HEK293 (cell line): ENCODE measurements around the gene SAMM50.

Experiments used
- CTCF ChIA-PET: fragments of 350-600 bp; formaldehyde crosslinking; extraction: SDS; loops from one replicate; lab custom pipeline; 2021; ENCODE audit warnings: antibody characterized with exemption; lab: Yijun Ruan, JAX
- POLR2A ChIA-PET: fragments of 300-600 bp; formaldehyde crosslinking; extraction: SDS; loops from one replicate; lab custom pipeline; 2020; ENCODE audit warnings: antibody characterized with exemption, inconsistent platforms; lab: Yijun Ruan, JAX
- H3K27ac ChIP-seq: fragments of 200-500 bp; sonication (Bioruptor generic); 2 replicates; pipeline ENCODE4 v1.5.1; 2014; ENCODE audit warnings: low read depth, low read length, control low read depth, inconsistent platforms; ENCODE audit errors: extremely low read depth
- H3K36me3 ChIP-seq, 2 experiments: fragments of 200-500 bp in 1 of 2; sonication (Bioruptor generic) in 1 of 2; 1 replicate in 1 of 2; 2 replicates in 1 of 2; pipeline ENCODE4 v1.5.1; 2014 to 2017; ENCODE audit warnings: inconsistent platforms in 2 of 2, low read length in 2 of 2; ENCODE audit not compliant: control insufficient read depth in 2 of 2, insufficient read depth in 1 of 2
- H3K4me1 ChIP-seq: fragments of 200-500 bp; sonication (Bioruptor generic); 2 replicates; pipeline ENCODE4 v1.5.1; 2014; ENCODE audit warnings: mild to moderate bottlenecking, low read length, inconsistent platforms; ENCODE audit not compliant: control insufficient read depth, insufficient read depth
- H3K4me3 ChIP-seq: 2 replicates; pipeline ENCODE4 v1.5.1; 2011; ENCODE audit warnings: low read depth, mild to moderate bottlenecking, control low read depth, low read length, moderate library complexity
- H3K9me3 ChIP-seq: fragments of 200-500 bp; sonication (Bioruptor generic); 2 replicates; pipeline ENCODE4 v1.5.1; 2014; ENCODE audit warnings: low read depth, low read length, inconsistent platforms; ENCODE audit not compliant: control insufficient read depth, insufficient read depth
- AEBP2 ChIP-seq: fragments of 450-650 bp; formaldehyde crosslinking; IDR thresholded peaks from 2 replicates; pipeline ENCODE4 v1.5.1; 2016; ENCODE audit warnings: missing biosample characterization, missing genetic modification characterization, borderline replicate concordance
- BCL11B ChIP-seq: fragments of 450-650 bp; formaldehyde crosslinking; IDR thresholded peaks from 2 replicates; pipeline ENCODE4 v1.5.1; 2016; ENCODE audit warnings: low read depth, missing biosample characterization, missing genetic modification characterization
- BCL6B ChIP-seq: fragments of 450-650 bp; formaldehyde crosslinking; IDR thresholded peaks from 2 replicates; pipeline ENCODE4 v1.5.1; 2017; ENCODE audit warnings: missing biosample characterization, missing genetic modification characterization
- KLF1 ChIP-seq: fragments of 450-650 bp; formaldehyde crosslinking; IDR thresholded peaks from 2 replicates; pipeline ENCODE4 v1.5.1; 2016; ENCODE audit warnings: missing biosample characterization, missing genetic modification characterization
- KLF10 ChIP-seq: fragments of 450-650 bp; IDR thresholded peaks from 2 replicates; pipeline ENCODE4 v1.5.1; 2018; ENCODE audit warnings: missing biosample characterization, mild to moderate bottlenecking, missing genetic modification characterization
- SALL2 ChIP-seq: fragments of 450-650 bp; formaldehyde crosslinking; IDR thresholded peaks from 2 replicates; pipeline ENCODE4 v1.5.0; 2017; ENCODE audit warnings: missing biosample characterization, mild to moderate bottlenecking, missing genetic modification characterization, borderline replicate concordance
- SP3 ChIP-seq: fragments of 450-650 bp; formaldehyde crosslinking; IDR thresholded peaks from 2 replicates; pipeline ENCODE4 v1.5.1; 2016; ENCODE audit warnings: missing biosample characterization, missing genetic modification characterization
- ZBTB11 ChIP-seq: fragments of 450-650 bp; formaldehyde crosslinking; conservative IDR thresholded peaks from 2 replicates; pipeline ENCODE4 v1.5.1; 2016; ENCODE audit warnings: low read depth, missing biosample characterization, missing genetic modification characterization
- ZBTB21 ChIP-seq: fragments of 450-650 bp; formaldehyde crosslinking; IDR thresholded peaks from 2 replicates; pipeline ENCODE4 v1.5.1; 2017; ENCODE audit warnings: missing biosample characterization, missing genetic modification characterization
- ZBTB49 ChIP-seq: fragments of 450-650 bp; formaldehyde crosslinking; IDR thresholded peaks from 2 replicates; pipeline ENCODE4 v1.5.1; 2016; ENCODE audit warnings: missing biosample characterization, missing genetic modification characterization, low read depth
- ZNF2 ChIP-seq: fragments of 450-650 bp; formaldehyde crosslinking; IDR thresholded peaks from 2 replicates; pipeline ENCODE4 v1.5.1; 2016; ENCODE audit warnings: missing biosample characterization, missing genetic modification characterization
- ZNF223 ChIP-seq: fragments of 450-650 bp; formaldehyde crosslinking; IDR thresholded peaks from 2 replicates; pipeline ENCODE4 v1.5.1; 2016; ENCODE audit warnings: missing biosample characterization, missing genetic modification characterization
- ZNF311 ChIP-seq: fragments of 450-650 bp; formaldehyde crosslinking; IDR thresholded peaks from 2 replicates; pipeline ENCODE4 v1.5.1; 2017; ENCODE audit warnings: missing biosample characterization, missing genetic modification characterization, borderline replicate concordance
- ZNF341 ChIP-seq: fragments of 450-650 bp; formaldehyde crosslinking; IDR thresholded peaks from 2 replicates; pipeline ENCODE4; 2016; ENCODE audit warnings: low read depth, missing biosample characterization, missing genetic modification characterization
- ZNF350 ChIP-seq: fragments of 450-650 bp; formaldehyde crosslinking; IDR thresholded peaks from 2 replicates; pipeline ENCODE4 v1.5.0; 2017; ENCODE audit warnings: missing biosample characterization, mild to moderate bottlenecking, missing genetic modification characterization
- ZNF518A ChIP-seq: fragments of 450-650 bp; formaldehyde crosslinking; conservative IDR thresholded peaks from 2 replicates; pipeline ENCODE4 v1.5.1; 2016; ENCODE audit warnings: low read depth, missing biosample characterization, missing genetic modification characterization
- ZNF830 ChIP-seq: fragments of 450-650 bp; IDR thresholded peaks from 2 replicates; pipeline ENCODE4 v1.5.0; 2018; ENCODE audit warnings: missing biosample characterization, missing genetic modification characterization, low read depth, mild to moderate bottlenecking, moderate library complexity

The SAMM50 gene

GRCh38 chr22:43948836-43949406 lies 6.3 kb upstream of the SAMM50 start:
- H3K9me3 ChIP-seq: no peaks in the 10 kb centered on the region
- peaks cover 1% of the 10 kb centered on the region; the same call in 1 of the 2 replicates for H3K4me1 ChIP-seq
- H3K4me3 ChIP-seq: no peak overlapping the region
- ChIA-PET POLR2A (no interaction called here), CTCF (interaction anchor here (0.6 to 11.4 kb wide), 2 partner anchors 61 to 65 kb away, joined by 3 to 109 read pairs; no protein-coding TSS in a partner anchor)
- H3K36me3 ChIP-seq: no peaks in the 10 kb centered on the region; a peak in 1 of 3 replicates
- H3K27ac ChIP-seq: no peak overlapping the region
- no peak for TF ChIP-seq KLF1 (tag by site-specific recombination)

- H3K27ac ChIP-seq: no peak overlapping the region
- peaks cover 5% of the 10 kb centered on the region; the same call in 1 of the 2 replicates for H3K4me1 ChIP-seq
- CTCF ChIA-PET: no interaction called here
- H3K4me3 ChIP-seq: no peak overlapping the region
- POLR2A ChIA-PET: no interaction called here
- H3K36me3 ChIP-seq: no peaks in the 10 kb centered on the region; a peak in 1 of 3 replicates
- no peak for TF ChIP-seq ZBTB21
- TF ChIP-seq BCL11B (tag by site-specific recombination): no peak
- TF ChIP-seq AEBP2 (tag by site-specific recombination): no peak
- TF ChIP-seq ZNF830 (tag by site-specific recombination): no peak
- no peak for TF ChIP-seq BCL6B
- TF ChIP-seq ZNF2 (tag by site-specific recombination): no peak
- no peak for TF ChIP-seq ZNF223 (tag by site-specific recombination)
- no peaks in the 10 kb centered on the region for H3K9me3 ChIP-seq
Observed at GRCh38 chr22:43951391-43951790, 3.9 kb upstream of the SAMM50 start.

- H3K9me3 ChIP-seq: no peaks in the 10 kb centered on the region
- ChIA-PET CTCF (interaction anchor here (1.0 kb wide), 1 partner anchor 67 kb away, joined by 3 read pairs; no protein-coding TSS in a partner anchor), POLR2A (no interaction called here)
- peaks cover 5% of the 10 kb centered on the region; the same call in 1 of the 2 replicates for H3K4me1 ChIP-seq
- no peak overlapping the region for H3K27ac ChIP-seq
- H3K4me3 ChIP-seq: no peak overlapping the region
- H3K36me3 ChIP-seq: no peaks in the 10 kb centered on the region; a peak in 1 of 3 replicates
- TF ChIP-seq ZBTB11 (tag by site-specific recombination): no peak
- no peak for TF ChIP-seq SALL2 (tag by site-specific recombination)
- TF ChIP-seq ZNF350 (tag by site-specific recombination): no peak
- no peak for TF ChIP-seq ZNF518A
- no peak for TF ChIP-seq ZNF341 (tag by site-specific recombination)
- TF ChIP-seq ZNF311 (tag by site-specific recombination): no peak
- TF ChIP-seq ZBTB49: no peak
- TF ChIP-seq SP3 (tag by site-specific recombination): no peak
- no peak for TF ChIP-seq KLF10
Observed at GRCh38 chr22:43951966-43952365, 3.3 kb upstream of the SAMM50 start.
